ENCODE results near the gene FOXN1.

The FOXN1 gene

DNA sequence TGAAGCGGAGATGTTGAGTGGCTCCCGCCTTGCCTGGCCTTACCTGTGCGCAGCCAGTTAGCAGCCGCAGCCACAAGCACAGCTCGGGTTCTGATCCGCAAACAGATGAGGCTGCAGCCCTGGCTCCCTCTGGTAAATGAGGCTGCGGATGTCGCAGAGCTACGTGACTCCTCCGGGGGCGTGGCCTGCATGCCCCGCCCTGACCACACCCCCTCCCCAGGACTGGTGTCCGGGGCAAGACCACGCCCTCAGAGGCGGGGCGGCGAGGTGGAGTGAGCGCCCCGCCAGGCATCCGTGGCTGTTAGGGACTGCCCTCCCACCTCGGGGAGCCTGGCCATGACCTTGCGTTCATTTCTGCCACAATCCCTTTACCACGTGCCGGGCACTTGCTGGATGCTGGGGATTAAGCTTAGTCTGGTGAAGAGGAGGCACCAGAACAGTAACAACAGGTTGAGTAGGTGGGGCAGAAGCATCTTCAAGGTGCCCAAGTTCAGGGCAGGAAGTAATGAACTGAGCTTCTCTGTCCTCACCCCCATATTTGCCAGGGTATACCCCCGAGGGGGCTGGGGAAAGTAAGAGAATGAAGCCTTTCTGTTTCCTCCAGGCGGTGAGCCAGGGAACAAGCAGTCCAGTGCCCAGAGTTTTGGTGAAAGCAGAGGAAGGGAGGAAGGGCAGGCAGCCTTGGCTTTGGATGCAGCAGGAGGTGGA is 70.8 kb downstream of the FOXN1 start, which contains the start of gene ALDOC:
ALDOC (minus strand) TSS at position 138 of the 708 bp plus-strand sequence. CDS start 1,363 bp downstream, outside the sequence.
- peak; percentile 33 for DNase-seq

DNA sequence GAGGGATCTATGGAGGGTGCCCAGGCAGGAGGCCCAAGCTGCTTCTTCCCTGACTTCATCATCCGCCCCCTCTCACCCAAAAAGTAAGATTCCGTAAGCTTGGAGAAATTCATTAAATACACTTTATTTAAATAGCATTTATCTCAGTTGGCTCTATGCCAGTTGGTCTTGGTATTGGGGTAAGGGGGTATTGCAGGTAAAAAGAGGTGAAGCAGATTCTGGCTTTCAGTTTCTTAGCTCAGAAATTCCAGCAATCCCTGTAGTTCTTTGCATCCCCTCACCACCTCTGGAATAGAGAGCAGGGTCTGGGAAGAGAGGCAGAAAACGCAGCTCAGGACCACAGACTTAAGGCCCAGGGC is 71.3 kb downstream of the FOXN1 start:
- no peak for DNase-seq

GRCh38 chr17:28578246-28579195 is 72.4 kb downstream of the FOXN1 start:
- no peak for DNase-seq

- no peak for DNase-seq
These were observed 73.4 kb downstream of the FOXN1 start for GRCh38 chr17:28579526-28579925.

DNA sequence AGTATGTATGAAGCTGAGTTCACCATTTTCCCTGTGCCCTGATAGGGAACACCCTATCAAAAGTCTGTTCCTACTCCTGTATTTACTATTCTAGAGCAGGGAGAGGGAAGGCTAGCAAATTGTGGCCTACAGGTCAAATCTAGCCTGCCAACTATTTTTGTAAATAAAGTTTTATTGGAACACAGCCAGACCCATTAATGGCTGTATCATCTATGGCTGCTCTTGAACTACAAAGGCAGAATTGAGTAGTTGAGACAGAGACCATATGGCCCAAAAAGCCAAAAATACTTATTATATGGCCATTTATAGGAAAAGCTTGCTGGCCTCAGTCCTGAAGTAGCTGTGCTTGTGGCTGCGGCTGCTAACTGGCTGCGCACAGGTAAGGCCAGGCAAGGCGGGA is 74.8 kb downstream of the FOXN1 start:
- no peak for DNase-seq

DNA sequence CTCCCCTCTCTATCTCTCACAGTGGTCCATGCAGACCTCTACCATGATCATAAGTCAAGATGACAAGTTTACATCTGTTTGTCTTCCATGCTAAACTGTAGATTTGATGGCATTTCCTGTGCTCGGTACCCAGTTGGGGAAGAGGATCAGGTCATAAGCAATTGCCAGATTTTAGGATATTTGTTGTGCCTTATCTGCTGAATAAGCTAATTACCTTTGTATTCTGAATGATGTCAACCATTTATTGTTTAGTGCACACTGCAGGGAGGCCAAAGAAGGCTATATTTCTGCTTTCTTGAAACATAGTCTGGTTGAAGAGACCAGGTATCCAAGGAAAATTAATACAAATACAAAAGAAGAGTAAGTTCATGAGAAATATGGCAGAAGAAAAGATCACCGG is 76.4 kb downstream of the FOXN1 start:
- DNase-seq = no peak

DNA sequence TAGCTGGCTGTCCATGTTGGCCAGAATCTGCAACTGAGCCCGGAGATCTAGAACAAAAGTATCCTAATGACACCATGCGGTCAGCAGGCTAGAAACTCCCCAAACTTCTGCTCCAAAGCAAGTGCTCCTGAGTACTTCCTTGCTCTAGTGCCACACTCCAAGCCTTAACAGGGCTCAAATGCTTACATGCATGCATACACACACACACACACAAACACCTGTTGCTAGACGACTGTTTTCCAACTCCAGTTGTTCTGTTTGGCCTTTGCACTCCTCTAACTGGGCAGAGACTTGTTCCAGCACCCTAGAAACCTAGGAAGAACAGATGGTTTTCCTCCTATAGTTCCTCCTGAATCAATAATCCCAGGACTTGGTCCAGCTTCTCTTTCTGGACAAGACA is 78.3 kb downstream of the FOXN1 start:
- DNase-seq = no peak

GRCh38 chr17:28585851-28586250 is 79.7 kb downstream of the FOXN1 start:
- DNase-seq = no peak

All from NCI-H2081 treated with DMSO at 0.1 percent for 48 hours (cell line).